ENCODE results near the gene SRSF2.
A peak's percentile ranks its signal among the peaks of the same experiment; 100 is the strongest.
"Not testable (repeated sequence)": the region's sequence is repeated elsewhere in the genome, so short reads cannot be mapped to it uniquely, and the experiment has no call there.

The SRSF2 gene

GRCh38 chr17:76737676-76738467 is 741 bp upstream of the SRSF2 start, which contains the start of gene MFSD11:
Gene MFSD11 (plus strand): TSS chr17:76738119. CDS start chr17:76738353, 234 bp downstream.
- DNase-seq: peak; percentile 92 to 93

GRCh38 chr17:76736349-76737081 is 616 bp downstream of the SRSF2 start:
- DNase-seq: peak; percentile 68 to 72

- peak in 1 of 2 donors; percentile 31 for DNase-seq
These were observed 1.4 kb downstream of the SRSF2 start for GRCh38 chr17:76735586-76736348.

GRCh38 chr17:76735006-76735405 is 2.1 kb downstream of the SRSF2 start:
- peak in 1 of 2 donors; percentile 56 for DNase-seq

GRCh38 chr17:76734080-76734840 is 2.9 kb downstream of the SRSF2 start:
- peak in 1 of 2 donors; percentile 32 for DNase-seq

GRCh38 chr17:76733618-76733957 is 3.5 kb downstream of the SRSF2 start:
- peak in 1 of 2 donors; percentile 19 for DNase-seq

GRCh38 chr17:76732734-76733617 is 4.2 kb downstream of the SRSF2 start:
- DNase-seq: peak in 1 of 2 donors; percentile 27

- not testable (repeated sequence) for DNase-seq
These were observed 5.1 kb downstream of the SRSF2 start for GRCh38 chr17:76731800-76732733.

GRCh38 chr17:76727745-76728456 is 9.2 kb downstream of the SRSF2 start:
- peak in 1 of 2 donors; percentile 42 for DNase-seq

GRCh38 chr17:76726776-76727718 is 10.1 kb downstream of the SRSF2 start, which contains the start of gene METTL23:
Gene METTL23 (plus strand): TSS chr17:76726839. CDS start chr17:76729711, 2,872 bp downstream.
- no peak for DNase-seq

GRCh38 chr17:76726231-76726775 is 10.8 kb downstream of the SRSF2 start, which contains the start of gene JMJD6:
Gene JMJD6 (minus strand): TSS chr17:76726606. CDS start chr17:76726475, 131 bp downstream.
- DNase-seq: peak; percentile 97

GRCh38 chr17:76725580-76726230 is 11.4 kb downstream of the SRSF2 start:
- DNase-seq: peak; percentile 74 to 81

- no peak for DNase-seq
These were observed 13.3 kb downstream of the SRSF2 start for GRCh38 chr17:76723812-76724211.

GRCh38 chr17:76722977-76723376 is 14.2 kb downstream of the SRSF2 start:
- not testable (repeated sequence) for DNase-seq

- no peak for DNase-seq
These were observed 14.9 kb downstream of the SRSF2 start for GRCh38 chr17:76722279-76722678.

GRCh38 chr17:76721463-76721862 is 15.7 kb downstream of the SRSF2 start:
- DNase-seq: no peak

- DNase-seq: no peak
These were observed 16.2 kb downstream of the SRSF2 start for GRCh38 chr17:76720941-76721340.
